Fibroblast of lung (primary cell): ENCODE measurements around the gene REEP2. TPM values are rescaled to one million over a fixed set of nuclear protein-coding genes. Genes with fewer than 3 reads are reported as not detected.

Source experiments
- DNase-seq, 2 donors: peaks; one replicate each; pipeline versions ENCODE4 v3.0.0 to v3.0.0-alpha.2; 2010; ENCODE audit warnings: low read depth in 2 of 2
- H2AFZ ChIP-seq: 2 replicates; pipeline ENCODE4 v1.5.1; 2012; ENCODE audit warnings: low read length, control low read depth, inconsistent platforms
- H3K27ac ChIP-seq: 2 replicates; pipeline ENCODE4 v1.5.1; 2011; ENCODE audit warnings: low read length, control low read depth; ENCODE audit not compliant: insufficient read depth
- H3K27me3 ChIP-seq: 2 replicates; pipeline ENCODE4 v1.5.1; 2011; ENCODE audit warnings: mild to moderate bottlenecking, low read length; ENCODE audit not compliant: control insufficient read depth, insufficient read depth
- H3K36me3 ChIP-seq: 2 replicates; pipeline ENCODE4 v1.5.1; 2011; ENCODE audit warnings: low read length; ENCODE audit not compliant: control insufficient read depth, insufficient read depth
- H3K4me1 ChIP-seq: 2 replicates; pipeline ENCODE4 v1.5.1; 2011; ENCODE audit warnings: low read length; ENCODE audit not compliant: control insufficient read depth, insufficient read depth; ENCODE audit errors: extremely low read depth
- H3K4me2 ChIP-seq: 2 replicates; pipeline ENCODE4 v1.5.1; 2011; ENCODE audit warnings: low read length, control low read depth; ENCODE audit not compliant: insufficient read depth; ENCODE audit errors: extremely low read depth
- H3K4me3 ChIP-seq, 4 experiments: fragments of 200-600 bp in 1 of 4; sonication (generic) in 1 of 4; replicated peaks in 1 of 4; 2 replicates each; pipeline ENCODE4 v1.5.1; 2011 to 2016; ENCODE audit warnings: low read length in 4 of 4, low read depth in 3 of 4, mild to moderate bottlenecking in 3 of 4, control low read depth in 2 of 4, inconsistent platforms in 1 of 4, mixed read lengths in 1 of 4; ENCODE audit not compliant: insufficient read depth in 1 of 4; ENCODE audit errors: control extremely low read depth in 1 of 4
- H3K79me2 ChIP-seq: 2 replicates; pipeline ENCODE4 v1.5.1; 2012; ENCODE audit warnings: mild to moderate bottlenecking, low read length, inconsistent platforms; ENCODE audit not compliant: control insufficient read depth, insufficient read depth
- H3K9ac ChIP-seq: 2 replicates; pipeline ENCODE4 v1.5.1; 2011; ENCODE audit warnings: mild to moderate bottlenecking, low read length, control low read depth; ENCODE audit not compliant: insufficient read depth
- H3K9me3 ChIP-seq: 2 replicates; pipeline ENCODE4 v1.5.1; 2012; ENCODE audit warnings: low read depth, low read length; ENCODE audit not compliant: control insufficient read depth, insufficient read depth
- H4K20me1 ChIP-seq: 2 replicates; pipeline ENCODE4 v1.5.1; 2011; ENCODE audit warnings: low read length; ENCODE audit not compliant: control insufficient read depth, insufficient read depth; ENCODE audit errors: extremely low read depth
- EZH2 ChIP-seq: IDR thresholded peaks from 2 replicates; pipeline ENCODE4 v1.5.1; 2012; ENCODE audit warnings: low read length, control low read depth, mild to moderate bottlenecking; ENCODE audit errors: missing control alignments
- polyA plus RNA-seq, 2 donors: library from polyadenylated mRNA; depleted of rRNA in 1 of 2; stranded (reverse) in 1 of 2; unstranded in 1 of 2; fragments of >200 nt; gene quantifications; 2 replicates each; pipeline ENCODE4 v1.2.1, GENCODE V29; 2011 to 2012; ENCODE audit warnings: missing spikeins in 1 of 2
- total RNA-seq: library from RNA; depleted of rRNA; stranded (reverse); fragments of >200 nt; gene quantifications from 2 replicates; pipeline ENCODE4 v1.2.1, GENCODE V29; 2014
- TF ChIP-seq, protein P1 (sequence below), 2 donors: IDR thresholded peaks in 1 of 2; conservative IDR thresholded peaks in 1 of 2; 1 replicate in 1 of 2; 2 replicates in 1 of 2; pipeline ENCODE4 v1.5.1; 2011 to 2012; ENCODE audit warnings: low read length in 2 of 2, control low read depth in 1 of 2, inconsistent platforms in 1 of 2, low read depth in 1 of 2, mild to moderate bottlenecking in 1 of 2

Gene REEP2
- total and polyA plus RNA-seq, 2 donors (not counting 1 experiment from before 2014, with no cell fraction given): 6.1 to 14.4 TPM

DNA sequence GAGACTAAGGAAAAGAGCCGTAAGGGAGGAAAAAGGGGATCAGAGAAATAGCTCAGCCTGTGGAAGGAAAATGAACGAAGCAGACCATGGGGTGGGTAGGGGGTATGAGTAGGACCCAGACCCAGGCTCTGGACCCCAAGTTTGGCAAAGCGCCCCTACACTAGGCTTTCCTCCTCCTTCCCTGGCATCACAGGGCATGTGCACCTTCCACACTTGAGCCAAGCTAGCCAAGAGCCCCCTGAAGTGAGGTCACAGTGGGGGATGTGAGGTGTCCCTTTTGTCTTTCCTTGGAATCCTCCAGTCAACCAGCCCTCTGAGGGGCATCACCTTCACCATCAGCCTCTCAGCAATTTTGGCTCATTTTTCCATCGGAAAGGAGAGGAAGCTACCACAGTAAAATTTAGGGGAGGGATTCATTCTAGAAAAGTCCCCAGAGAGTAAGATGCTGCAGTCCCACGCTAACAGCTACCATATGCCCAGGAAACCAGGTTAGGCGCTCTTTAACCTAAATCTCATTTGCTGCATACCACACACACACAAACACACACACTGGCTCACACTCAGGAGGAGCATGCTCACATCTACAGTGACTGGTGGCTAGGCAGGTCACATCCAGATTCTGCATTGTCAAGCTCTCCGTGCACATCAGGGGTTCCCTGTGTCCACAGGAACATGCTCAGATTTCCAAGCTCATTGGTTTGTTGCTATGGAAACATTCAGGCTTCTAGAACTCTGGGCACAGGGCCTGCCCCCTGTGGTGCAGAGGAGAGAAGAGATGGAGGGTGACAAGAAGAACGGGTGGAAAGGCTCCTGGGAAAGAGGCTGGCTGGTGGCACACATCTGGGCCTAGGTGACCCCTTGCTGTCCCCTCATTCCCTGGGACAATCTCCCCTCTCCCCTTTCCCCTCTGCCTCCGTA, 9.9 kb downstream of the REEP2 start:
- H3K9ac ChIP-seq: no peak overlapping the region
- no peaks in the 10 kb centered on the region for H3K9me3 ChIP-seq
- no peak overlapping the region for H3K27ac ChIP-seq
- no peaks in the 10 kb centered on the region for H3K27me3 ChIP-seq
- no peaks in the 10 kb centered on the region for H4K20me1 ChIP-seq
- H3K4me2 ChIP-seq: no peak overlapping the region
- no peaks in the 10 kb centered on the region for H3K36me3 ChIP-seq
- peak; percentile 37 to 39 for DNase-seq
- no peaks in the 10 kb centered on the region for H3K79me2 ChIP-seq
- no peak overlapping the region for H3K4me3 ChIP-seq
- no peak overlapping the region for H2AFZ ChIP-seq
- TF ChIP-seq EZH2: no peak
- TF ChIP-seq, protein P1, sequence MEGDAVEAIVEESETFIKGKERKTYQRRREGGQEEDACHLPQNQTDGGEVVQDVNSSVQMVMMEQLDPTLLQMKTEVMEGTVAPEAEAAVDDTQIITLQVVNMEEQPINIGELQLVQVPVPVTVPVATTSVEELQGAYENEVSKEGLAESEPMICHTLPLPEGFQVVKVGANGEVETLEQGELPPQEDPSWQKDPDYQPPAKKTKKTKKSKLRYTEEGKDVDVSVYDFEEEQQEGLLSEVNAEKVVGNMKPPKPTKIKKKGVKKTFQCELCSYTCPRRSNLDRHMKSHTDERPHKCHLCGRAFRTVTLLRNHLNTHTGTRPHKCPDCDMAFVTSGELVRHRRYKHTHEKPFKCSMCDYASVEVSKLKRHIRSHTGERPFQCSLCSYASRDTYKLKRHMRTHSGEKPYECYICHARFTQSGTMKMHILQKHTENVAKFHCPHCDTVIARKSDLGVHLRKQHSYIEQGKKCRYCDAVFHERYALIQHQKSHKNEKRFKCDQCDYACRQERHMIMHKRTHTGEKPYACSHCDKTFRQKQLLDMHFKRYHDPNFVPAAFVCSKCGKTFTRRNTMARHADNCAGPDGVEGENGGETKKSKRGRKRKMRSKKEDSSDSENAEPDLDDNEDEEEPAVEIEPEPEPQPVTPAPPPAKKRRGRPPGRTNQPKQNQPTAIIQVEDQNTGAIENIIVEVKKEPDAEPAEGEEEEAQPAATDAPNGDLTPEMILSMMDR (conservative IDR thresholded peaks at IDR 0.05 in 1 of 2, IDR thresholded peaks at IDR 0.05 in 1 of 2; ENCODE audit: low read depth in 1 of 2, low read length in 2 of 2): no peak
- H3K4me1 ChIP-seq: no peaks in the 10 kb centered on the region

DNA sequence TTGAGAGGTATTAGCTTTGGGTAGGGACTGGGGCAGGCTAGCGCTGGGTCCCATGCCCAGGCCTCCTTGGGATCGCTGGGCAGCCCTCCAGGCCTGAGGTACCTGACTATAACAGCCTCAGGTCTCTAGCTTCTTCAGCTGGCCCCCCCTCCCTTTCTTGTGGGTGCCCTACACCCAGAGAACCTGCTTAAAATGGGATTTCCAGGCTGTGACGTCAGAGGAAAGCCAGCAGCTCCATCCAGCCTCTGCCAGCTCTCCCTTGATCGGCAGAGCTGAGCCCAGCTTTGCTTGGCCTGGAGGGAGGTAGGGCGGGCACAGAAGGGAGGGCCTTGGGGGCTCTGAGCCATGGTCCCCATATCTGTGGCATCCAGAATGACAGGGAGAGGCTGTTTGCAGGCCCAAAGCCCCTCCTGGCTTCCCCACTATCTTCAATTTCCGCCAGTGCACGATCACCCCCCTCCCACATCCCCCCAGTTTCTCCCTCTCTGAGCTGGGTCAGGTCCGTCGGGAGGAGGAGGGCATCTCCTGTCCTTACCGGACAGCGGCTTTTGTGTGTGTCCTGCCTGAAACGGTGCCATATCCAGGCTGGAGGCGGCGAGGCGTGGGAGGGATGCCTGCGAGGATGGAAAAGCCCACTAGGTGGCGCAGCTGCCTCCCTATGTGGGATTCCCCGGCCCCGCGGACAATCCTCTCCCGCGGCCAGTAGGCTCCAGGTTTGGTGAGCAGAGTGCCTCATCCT, 10.8 kb downstream of the REEP2 start:
- Histone ChIP-seq H2AFZ (peak overlapping the region; percentile 55), H4K20me1 (no peaks in the 10 kb centered on the region), H3K4me3 (peak overlapping the region in 1 of 4 experiments; percentile 16), H3K79me2 (no peaks in the 10 kb centered on the region), H3K9me3 (no peaks in the 10 kb centered on the region), H3K27me3 (no peaks in the 10 kb centered on the region), H3K9ac (no peak overlapping the region), H3K27ac (no peak overlapping the region), H3K4me1 (no peaks in the 10 kb centered on the region), H3K36me3 (no peaks in the 10 kb centered on the region), H3K4me2 (peak overlapping the region; percentile 77)
- no peak for TF ChIP-seq EZH2
- TF ChIP-seq, protein P1 (conservative IDR thresholded peaks at IDR 0.05 in 1 of 2, IDR thresholded peaks at IDR 0.05 in 1 of 2; ENCODE audit: low read depth in 1 of 2, low read length in 2 of 2): peak; percentile 77 to 83
- DNase-seq: peak; percentile 69 to 73

DNA sequence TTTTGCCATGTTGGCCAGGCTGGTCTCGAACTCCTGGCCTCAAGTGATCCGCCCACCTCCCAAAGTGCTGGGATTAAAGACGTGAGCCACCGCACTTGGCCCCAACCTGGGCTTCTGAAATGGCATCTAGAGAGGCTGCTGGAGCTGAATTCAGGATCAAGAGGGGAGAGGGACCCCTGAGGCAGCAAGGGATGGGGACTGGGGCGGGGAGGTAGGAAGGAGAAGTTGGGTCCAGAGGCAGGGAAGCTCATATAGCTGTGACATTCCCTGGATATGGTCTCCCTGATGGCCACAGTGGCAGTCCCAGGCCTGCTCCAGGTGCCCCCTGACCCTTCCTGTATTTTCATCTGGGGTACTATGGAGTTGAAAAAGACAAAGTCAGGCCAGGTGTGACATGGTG, 12.1 kb downstream of the REEP2 start:
- no peaks in the 10 kb centered on the region for H4K20me1 ChIP-seq
- H3K27me3 ChIP-seq: no peaks in the 10 kb centered on the region
- TF ChIP-seq, protein P1 (conservative IDR thresholded peaks at IDR 0.05 in 1 of 2, IDR thresholded peaks at IDR 0.05 in 1 of 2; ENCODE audit: low read depth in 1 of 2, low read length in 2 of 2): no peak
- no peak for TF ChIP-seq EZH2
- H3K4me1 ChIP-seq: no peaks in the 10 kb centered on the region
- H3K79me2 ChIP-seq: no peaks in the 10 kb centered on the region
- no peak overlapping the region for H3K9ac ChIP-seq
- H3K36me3 ChIP-seq: no peaks in the 10 kb centered on the region
- H3K27ac ChIP-seq: no peak overlapping the region
- H3K4me2 ChIP-seq: no peak overlapping the region
- no peak overlapping the region for H3K4me3 ChIP-seq
- H2AFZ ChIP-seq: no peak overlapping the region
- no peak for DNase-seq
- H3K9me3 ChIP-seq: no peaks in the 10 kb centered on the region
